ENCODE results near the gene TRAF4.

GRCh38 chr17:28743243-28744103 lies at the start of gene TRAF4:
- TF ChIP-seq CTCF (IDR thresholded peaks at IDR 0.05; ENCODE audit: low read length): no peak
- no peak for TF ChIP-seq EZH2phosphoT487 (IDR thresholded peaks at IDR 0.05; ENCODE audit: low read length)
